Measurements from ENCODE around the gene MMP24OS.

MMP24OS gene

GRCh38 chr20:35294293-35294685 is 16.4 kb upstream of the MMP24OS start:
- H3K4me3 ChIP-seq (replicated peaks; ENCODE audit: low read depth, low read length), result no peak overlapping the region
- TF ChIP-seq, protein P1, sequence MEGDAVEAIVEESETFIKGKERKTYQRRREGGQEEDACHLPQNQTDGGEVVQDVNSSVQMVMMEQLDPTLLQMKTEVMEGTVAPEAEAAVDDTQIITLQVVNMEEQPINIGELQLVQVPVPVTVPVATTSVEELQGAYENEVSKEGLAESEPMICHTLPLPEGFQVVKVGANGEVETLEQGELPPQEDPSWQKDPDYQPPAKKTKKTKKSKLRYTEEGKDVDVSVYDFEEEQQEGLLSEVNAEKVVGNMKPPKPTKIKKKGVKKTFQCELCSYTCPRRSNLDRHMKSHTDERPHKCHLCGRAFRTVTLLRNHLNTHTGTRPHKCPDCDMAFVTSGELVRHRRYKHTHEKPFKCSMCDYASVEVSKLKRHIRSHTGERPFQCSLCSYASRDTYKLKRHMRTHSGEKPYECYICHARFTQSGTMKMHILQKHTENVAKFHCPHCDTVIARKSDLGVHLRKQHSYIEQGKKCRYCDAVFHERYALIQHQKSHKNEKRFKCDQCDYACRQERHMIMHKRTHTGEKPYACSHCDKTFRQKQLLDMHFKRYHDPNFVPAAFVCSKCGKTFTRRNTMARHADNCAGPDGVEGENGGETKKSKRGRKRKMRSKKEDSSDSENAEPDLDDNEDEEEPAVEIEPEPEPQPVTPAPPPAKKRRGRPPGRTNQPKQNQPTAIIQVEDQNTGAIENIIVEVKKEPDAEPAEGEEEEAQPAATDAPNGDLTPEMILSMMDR (IDR thresholded peaks at IDR 0.05; ENCODE audit: insufficient read depth, low read length, poor library complexity, severe bottlenecking), result no peak
- H3K36me3 ChIP-seq (ENCODE audit: control insufficient read depth, insufficient read depth, low read length), result no peaks in the 10 kb centered on the region
- H3K27me3 ChIP-seq (replicated peaks; ENCODE audit: control insufficient read depth, insufficient read depth, low read length), result no peaks in the 10 kb centered on the region
- no peak for DNase-seq (ENCODE audit: extremely low read depth, insufficient read length)

GRCh38 chr20:35293303-35294292 is 15.7 kb upstream of the MMP24OS start:
- DNase-seq (ENCODE audit: extremely low read depth, insufficient read length), result no peak
- TF ChIP-seq, protein P1 (IDR thresholded peaks at IDR 0.05; ENCODE audit: insufficient read depth, low read length, poor library complexity, severe bottlenecking), result no peak
- no peak overlapping the region for H3K4me3 ChIP-seq (replicated peaks; ENCODE audit: low read depth, low read length)
- no peaks in the 10 kb centered on the region for H3K36me3 ChIP-seq (ENCODE audit: control insufficient read depth, insufficient read depth, low read length)
- no peaks in the 10 kb centered on the region for H3K27me3 ChIP-seq (replicated peaks; ENCODE audit: control insufficient read depth, insufficient read depth, low read length)

DNA sequence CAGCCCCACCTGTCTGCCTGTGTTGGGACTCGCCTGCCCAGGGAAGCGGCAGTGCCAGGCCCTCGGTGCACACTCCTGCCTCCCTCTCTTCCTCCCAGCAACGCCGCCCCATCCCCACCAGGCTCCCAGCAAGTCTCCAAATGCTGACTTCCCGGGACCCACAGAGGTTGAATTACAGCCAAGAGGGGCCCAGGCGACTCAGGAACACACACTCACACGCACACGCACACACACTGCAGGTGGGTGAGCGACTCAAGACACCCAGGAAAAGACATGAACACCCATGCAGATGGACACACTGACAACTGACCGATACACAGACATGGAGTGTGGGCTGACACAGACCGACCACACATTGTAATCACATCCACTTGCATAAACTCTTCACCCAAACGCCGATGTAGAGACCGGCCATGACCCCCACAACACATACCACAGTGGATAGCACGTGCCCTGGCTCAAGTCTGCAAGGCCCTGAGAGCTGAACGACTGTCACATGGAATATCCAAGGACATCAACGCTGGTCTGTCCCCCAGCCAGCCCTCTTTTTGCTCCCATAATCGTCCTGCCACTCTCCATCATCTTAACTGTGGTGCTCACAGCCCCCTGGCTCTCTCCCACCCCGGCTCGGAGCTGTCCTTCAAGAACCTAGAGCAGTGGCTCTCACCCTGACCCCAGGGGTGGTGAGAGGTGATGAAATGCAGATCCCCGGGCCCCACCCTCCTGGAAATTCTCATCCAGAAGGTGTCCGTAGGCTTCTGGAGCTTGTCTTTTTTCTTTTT is 14.8 kb upstream of the MMP24OS start:
- H3K36me3 ChIP-seq (ENCODE audit: control insufficient read depth, insufficient read depth, low read length), result no peaks in the 10 kb centered on the region
- DNase-seq (ENCODE audit: extremely low read depth, insufficient read length), result no peak
- H3K4me3 ChIP-seq (replicated peaks; ENCODE audit: low read depth, low read length), result no peak overlapping the region
- TF ChIP-seq, protein P1 (IDR thresholded peaks at IDR 0.05; ENCODE audit: insufficient read depth, low read length, poor library complexity, severe bottlenecking), result no peak
- no peaks in the 10 kb centered on the region for H3K27me3 ChIP-seq (replicated peaks; ENCODE audit: control insufficient read depth, insufficient read depth, low read length)

DNA sequence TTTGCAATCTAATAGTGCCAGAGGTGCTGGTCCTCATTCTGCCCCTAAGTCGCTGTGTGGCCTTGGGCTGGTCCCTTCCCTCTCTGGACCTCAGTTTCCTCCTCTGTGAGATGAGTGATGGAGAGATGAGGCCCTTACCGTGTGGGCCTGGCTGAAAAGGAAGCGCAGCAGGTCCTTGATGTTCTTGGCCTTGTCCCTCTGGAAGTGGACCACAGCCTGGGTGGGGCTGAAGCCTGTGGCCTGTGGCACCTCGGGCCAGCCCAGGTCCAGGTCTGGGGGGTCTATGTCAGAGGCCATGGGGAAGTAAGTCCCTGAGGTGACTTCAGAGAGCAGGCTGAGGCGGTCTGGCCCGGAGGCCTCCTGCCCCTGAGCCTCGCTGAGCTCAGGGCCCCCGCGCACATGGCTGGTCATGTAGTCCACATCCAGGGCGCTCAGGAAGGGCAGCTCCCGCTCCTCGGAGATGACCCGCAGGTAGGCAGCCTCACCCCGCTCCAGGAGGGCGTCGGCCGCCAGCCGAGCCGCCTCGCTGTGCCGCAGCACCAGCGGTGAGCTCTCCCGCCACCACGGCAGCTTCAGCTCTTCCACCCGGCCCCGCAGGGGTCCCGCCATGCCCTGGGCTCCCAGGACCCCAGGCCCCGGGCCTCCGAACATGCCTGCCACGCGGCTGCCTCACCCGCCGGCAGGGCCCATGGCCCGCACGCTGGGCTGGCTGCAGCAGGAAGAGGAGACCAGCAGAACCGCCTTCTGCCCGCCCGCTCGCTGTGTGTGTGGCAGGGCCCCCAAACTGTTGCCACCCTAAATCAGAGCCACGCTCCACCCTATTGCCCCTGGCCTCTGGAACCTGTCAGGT is 14.0 kb upstream of the MMP24OS start, which contains the start of gene FAM83C:
TSS of gene FAM83C (minus strand) at position 772 of the 850 bp plus-strand sequence. CDS start at position 651, 121 bp downstream.
- no peaks in the 10 kb centered on the region for H3K36me3 ChIP-seq (ENCODE audit: control insufficient read depth, insufficient read depth, low read length)
- H3K4me3 ChIP-seq (replicated peaks; ENCODE audit: low read depth, low read length), result no peak within 1 kb of the TSS
- TF ChIP-seq, protein P1 (IDR thresholded peaks at IDR 0.05; ENCODE audit: insufficient read depth, low read length, poor library complexity, severe bottlenecking), result no peak

DNA sequence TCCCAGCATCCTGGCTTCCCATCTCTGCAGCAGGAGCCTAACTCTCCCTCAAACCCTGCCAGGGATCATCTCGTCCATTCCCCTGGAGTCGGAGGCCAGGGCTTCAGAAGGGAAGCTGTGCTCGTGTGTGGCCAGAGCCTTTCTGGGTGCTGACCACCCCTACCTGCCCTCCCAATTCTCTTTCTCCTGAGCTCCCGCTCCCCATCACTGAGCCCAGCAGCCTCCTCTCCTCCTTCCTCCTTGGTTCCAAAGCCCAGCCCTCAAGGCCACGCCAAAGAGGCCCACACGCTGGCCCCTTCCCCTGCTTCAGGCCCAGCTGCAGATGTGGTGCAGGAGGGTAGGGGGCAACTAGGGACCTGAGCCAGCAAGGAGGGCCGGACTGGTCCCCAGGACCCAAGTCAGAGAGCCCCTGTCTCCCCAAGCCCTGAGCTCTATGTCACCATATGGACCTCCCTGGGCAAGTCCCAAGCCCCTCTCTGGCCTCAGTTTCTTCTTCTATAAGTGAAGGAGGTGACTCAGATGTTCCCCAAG is 13.0 kb upstream of the MMP24OS start:
- Histone ChIP-seq H3K27me3 (replicated peaks; ENCODE audit: control insufficient read depth, insufficient read depth, low read length) (no peaks in the 10 kb centered on the region), H3K4me3 (replicated peaks; ENCODE audit: low read depth, low read length) (no peak overlapping the region), H3K36me3 (ENCODE audit: control insufficient read depth, insufficient read depth, low read length) (no peaks in the 10 kb centered on the region)
- DNase-seq (ENCODE audit: extremely low read depth, insufficient read length), result no peak
- TF ChIP-seq, protein P1 (IDR thresholded peaks at IDR 0.05; ENCODE audit: insufficient read depth, low read length, poor library complexity, severe bottlenecking), result no peak

More for the DNA sequence above, 14.0 kb upstream of the MMP24OS start, which contains the start of gene FAM83C:
- no peak for DNase-seq (ENCODE audit: extremely low read depth, insufficient read length)
- no peaks in the 10 kb centered on the region for H3K27me3 ChIP-seq (replicated peaks; ENCODE audit: control insufficient read depth, insufficient read depth, low read length)

Data from GM06990 (cell line).